PC-3 (cell line): Measurements from ENCODE around the gene GLMN. TPM values are rescaled to one million over a fixed set of nuclear protein-coding genes. Genes with fewer than 3 reads are reported as not detected.

ENCODE experiments used
- ATAC-seq: fragments of 200-7000 bp; cut with Tn5 transposase; 2 replicates; pipeline ENCODE4 v1.9.1; 2020; ENCODE audit warnings: mild to moderate bottlenecking, moderate library complexity
- BruUV-seq: library from RNA; stranded (reverse); fragments of 400-500 nt; replicated peaks from 2 replicates; lab custom pipeline; 2021; lab: Mats Ljungman, UMichigan
- CTCF ChIA-PET: fragments of 300-600 bp; sonication (Branson Sonifier 250); formaldehyde crosslinking; loops from one replicate; lab custom pipeline; 2022; ENCODE audit warnings: antibody characterized with exemption; lab: Charles Lee
- POLR2A ChIA-PET: fragments of 300-600 bp; sonication (Branson Sonifier 250); formaldehyde crosslinking; loops from one replicate; lab custom pipeline; 2022; ENCODE audit warnings: antibody characterized with exemption; ENCODE audit not compliant: unreplicated experiment; lab: Charles Lee
- DNase-seq: peaks from one replicate; pipeline ENCODE4 v3.0.0-alpha.2; 2015
- H2AFZ ChIP-seq: fragments of 300-600 bp; sonication (generic); 2 replicates; pipeline ENCODE4 v1.6.0; 2016; ENCODE audit warnings: antibody characterized with exemption, low read length
- H3F3A ChIP-seq: fragments of 300-600 bp; sonication (generic); one replicate; pipeline ENCODE4 v1.6.0; 2017; ENCODE audit warnings: antibody characterized with exemption, low read length, control low read depth, mild to moderate bottlenecking; ENCODE audit not compliant: unreplicated experiment
- H3K27ac ChIP-seq: fragments of 300-600 bp; sonication (generic); 2 replicates; pipeline ENCODE4 v1.5.1; 2016; ENCODE audit warnings: mild to moderate bottlenecking, low read length
- H3K27me3 ChIP-seq: fragments of 300-600 bp; sonication (generic); 2 replicates; pipeline ENCODE4 v1.6.1; 2016; ENCODE audit warnings: low read length, mixed read lengths
- H3K36me3 ChIP-seq: fragments of 300-600 bp; sonication (generic); 2 replicates; pipeline ENCODE4 v1.6.1; 2016; ENCODE audit warnings: low read depth, mixed run types, low read length, mixed read lengths
- H3K4me1 ChIP-seq: fragments of 300-600 bp; sonication (generic); 2 replicates; pipeline ENCODE4 v1.5.1; 2016; ENCODE audit warnings: low read length; ENCODE audit not compliant: insufficient read depth
- H3K4me2 ChIP-seq: fragments of 300-600 bp; sonication (generic); 2 replicates; pipeline ENCODE4 v1.6.0; 2016; ENCODE audit warnings: low read length
- H3K4me3 ChIP-seq: fragments of 300-600 bp; sonication (generic); 2 replicates; pipeline ENCODE4 v1.5.1; 2016; ENCODE audit warnings: mild to moderate bottlenecking, low read length, mixed read lengths
- H3K79me2 ChIP-seq: fragments of 300-600 bp; sonication (generic); 2 replicates; pipeline ENCODE4 v1.6.1; 2017; ENCODE audit warnings: low read length, mixed read lengths
- H3K9ac ChIP-seq: fragments of 300-600 bp; sonication (generic); 2 replicates; pipeline ENCODE4 v1.6.0; 2016; ENCODE audit warnings: mild to moderate bottlenecking, low read length
- H3K9me2 ChIP-seq: fragments of 300-600 bp; sonication (generic); replicated peaks from 2 replicates; pipeline ENCODE4 v1.6.1; 2016; ENCODE audit warnings: mixed run types, low read length, mixed read lengths
- H3K9me3 ChIP-seq: fragments of 300-600 bp; sonication (generic); 2 replicates; pipeline ENCODE4 v1.6.1; 2016; ENCODE audit warnings: low read length, mixed read lengths
- H4K20me1 ChIP-seq: fragments of 300-600 bp; sonication (generic); 2 replicates; pipeline ENCODE4 v1.6.1; 2016; ENCODE audit warnings: low read length, mixed read lengths
- CTCF ChIP-seq: fragments of 300-600 bp; sonication (generic); conservative IDR thresholded peaks from 2 replicates; pipeline ENCODE4 v1.5.1; 2017; ENCODE audit warnings: antibody characterized with exemption, low read depth, mild to moderate bottlenecking, low read length
- EZH2 ChIP-seq: fragments of 300-600 bp; sonication (generic); IDR thresholded peaks from one replicate; pipeline ENCODE4 v1.6.1; 2017; ENCODE audit warnings: antibody characterized with exemption, mild to moderate bottlenecking, low read length; ENCODE audit not compliant: unreplicated experiment
- EZH2phosphoT487 ChIP-seq: fragments of 300-600 bp; sonication (generic); IDR thresholded peaks from 2 replicates; pipeline ENCODE4 v1.6.1; 2018; ENCODE audit warnings: mild to moderate bottlenecking, antibody characterized with exemption, low read length, borderline replicate concordance
- intact Hi-C: fragments of 100-400 bp; cut with micrococcal nuclease; formaldehyde crosslinking; loops from 2 replicates; pipeline ENCODE4 v1.9.0; 2023
- total RNA-seq: library from RNA; depleted of rRNA; stranded (reverse); fragments of >200 nt; gene quantifications from 2 replicates; pipeline ENCODE4 v1.2.3, GENCODE V29; 2014

Gene GLMN
- total RNA-seq, 1 experiment from 2014 or later, result 13.6 TPM

- POLR2A ChIA-PET, result no interaction called here
These were observed 70.4 kb downstream of the GLMN start for GRCh38 chr1:92228401-92228800.

GRCh38 chr1:92219028-92219427 lies 79.8 kb downstream of the GLMN start:
- Histone ChIP-seq H3K9me3 (no peaks in the 10 kb centered on the region), H3K9ac (no peak overlapping the region), H3K36me3 (no peaks in the 10 kb centered on the region), H3K27me3 (no peaks in the 10 kb centered on the region), H3K4me2 (no peak overlapping the region), H3K4me3 (no peak overlapping the region), H3K4me1 (no peaks in the 10 kb centered on the region), H4K20me1 (no peaks in the 10 kb centered on the region), H3K79me2 (no peaks in the 10 kb centered on the region), H3K27ac (no peak overlapping the region), H2AFZ (no peak overlapping the region), H3K9me2 (no peaks in the 10 kb centered on the region), H3F3A (no peaks in the 10 kb centered on the region)
- ATAC-seq (no peak), DNase-seq (peak; percentile 49)
- CTCF ChIA-PET, result no interaction called here
- TF ChIP-seq EZH2 (no peak), EZH2phosphoT487 (no peak), CTCF (no peak)
- POLR2A ChIA-PET, result no interaction called here
- intact Hi-C loops, result no loop called here
- no TSS peak for BruUV-seq

More at GRCh38 chr1:92228401-92228800, 70.4 kb downstream of the GLMN start:
- no peak for DNase-seq
- Histone ChIP-seq H3K9me3 (no peaks in the 10 kb centered on the region), H3K9ac (no peak overlapping the region), H2AFZ (no peak overlapping the region), H3K36me3 (no peaks in the 10 kb centered on the region), H3K4me3 (no peak overlapping the region), H3K4me2 (no peak overlapping the region), H4K20me1 (no peaks in the 10 kb centered on the region), H3K27me3 (0 out of 2 replicates have a peak, but pooled peaks cover 4% of the 10 kb centered on the region), H3K79me2 (no peaks in the 10 kb centered on the region), H3K27ac (no peak overlapping the region), H3K4me1 (no peaks in the 10 kb centered on the region), H3F3A (no peaks in the 10 kb centered on the region), H3K9me2 (no peaks in the 10 kb centered on the region)
- TF ChIP-seq EZH2 (no peak), CTCF (no peak), EZH2phosphoT487 (no peak)
- CTCF ChIA-PET, result no interaction called here
- no TSS peak for BruUV-seq
- no peak for ATAC-seq
- intact Hi-C loops, result no loop called here

- POLR2A ChIA-PET, result no interaction called here
- ATAC-seq, result no peak
These were observed 80.2 kb downstream of the GLMN start for GRCh38 chr1:92218559-92218958.

More at GRCh38 chr1:92218559-92218958, 80.2 kb downstream of the GLMN start:
- no peaks in the 10 kb centered on the region for H3K9me2 ChIP-seq
- BruUV-seq, result no TSS peak
- H3K4me2 ChIP-seq, result no peak overlapping the region
- H3K9me3 ChIP-seq, result no peaks in the 10 kb centered on the region
- TF ChIP-seq CTCF, result no peak
- TF ChIP-seq EZH2, result no peak
- no peak for TF ChIP-seq EZH2phosphoT487
- CTCF ChIA-PET, result no interaction called here
- no peaks in the 10 kb centered on the region for H3K79me2 ChIP-seq
- no peaks in the 10 kb centered on the region for H3F3A ChIP-seq
- DNase-seq, result no peak
- H3K36me3 ChIP-seq, result no peaks in the 10 kb centered on the region
- no peaks in the 10 kb centered on the region for H4K20me1 ChIP-seq
- H3K4me1 ChIP-seq, result no peaks in the 10 kb centered on the region
- no peaks in the 10 kb centered on the region for H3K27me3 ChIP-seq
- no peak overlapping the region for H3K27ac ChIP-seq
- no peak overlapping the region for H2AFZ ChIP-seq
- no peak overlapping the region for H3K9ac ChIP-seq
- intact Hi-C loops, result no loop called here
- H3K4me3 ChIP-seq, result no peak overlapping the region
